HG03139 (cell line): ENCODE data around the gene SHISAL1.
"Not testable (repeated sequence)": the region's sequence is repeated elsewhere in the genome, so short reads cannot be mapped to it uniquely, and the experiment has no call there.

Experiments
- ATAC-seq: cut with Tn5 transposase; IDR thresholded peaks from one replicate; pipeline ENCODE4 v1.9.1; 2021; ENCODE audit not compliant: unreplicated experiment

Gene SHISAL1

GRCh38 chr22:44244265-44244822, 68.4 kb downstream of the SHISAL1 start:
- no peak for ATAC-seq

- ATAC-seq = no peak
These were observed 69.0 kb downstream of the SHISAL1 start for GRCh38 chr22:44243761-44244160.

GRCh38 chr22:44242946-44243724, 69.6 kb downstream of the SHISAL1 start:
- no peak for ATAC-seq

GRCh38 chr22:44241121-44241520, 71.6 kb downstream of the SHISAL1 start:
- not testable (repeated sequence) for ATAC-seq

- no peak for ATAC-seq
These were observed 75.5 kb downstream of the SHISAL1 start for GRCh38 chr22:44237290-44237689.

GRCh38 chr22:44234372-44234771, 78.4 kb downstream of the SHISAL1 start:
- ATAC-seq = not testable (repeated sequence)

- ATAC-seq = no peak
These were observed 81.5 kb downstream of the SHISAL1 start for GRCh38 chr22:44231233-44231632.

GRCh38 chr22:44229809-44230208, 82.9 kb downstream of the SHISAL1 start:
- ATAC-seq = no peak

- no peak for ATAC-seq
These were observed 83.4 kb downstream of the SHISAL1 start for GRCh38 chr22:44229331-44229730.

GRCh38 chr22:44225812-44226211, 86.9 kb downstream of the SHISAL1 start:
- ATAC-seq = no peak

- ATAC-seq = no peak
These were observed 87.6 kb downstream of the SHISAL1 start for GRCh38 chr22:44225091-44225689.

GRCh38 chr22:44224166-44224565, 88.6 kb downstream of the SHISAL1 start:
- ATAC-seq = no peak

- no peak for ATAC-seq
These were observed 90.9 kb downstream of the SHISAL1 start for GRCh38 chr22:44221710-44222475.

GRCh38 chr22:44220727-44221680, 91.7 kb downstream of the SHISAL1 start:
- ATAC-seq = no peak

GRCh38 chr22:44219101-44219870, 93.5 kb downstream of the SHISAL1 start:
- no peak for ATAC-seq

GRCh38 chr22:44218071-44218470, 94.7 kb downstream of the SHISAL1 start:
- ATAC-seq = no peak

GRCh38 chr22:44217346-44217745, 95.4 kb downstream of the SHISAL1 start:
- no peak for ATAC-seq

- ATAC-seq = no peak
These were observed 97.5 kb downstream of the SHISAL1 start for GRCh38 chr22:44215287-44215686.

GRCh38 chr22:44214764-44215163, 98.0 kb downstream of the SHISAL1 start:
- no peak for ATAC-seq

- ATAC-seq = no peak
These were observed 98.6 kb downstream of the SHISAL1 start for GRCh38 chr22:44214187-44214586.
